NCI-H1930 (cell line): ENCODE measurements around the gene PDCL2.

Experiments used
- DNase-seq, 2 experiments: peaks; one replicate each; lab custom pipeline; 2025; lab: John Stamatoyannopoulos, UW

PDCL2 gene

DNA sequence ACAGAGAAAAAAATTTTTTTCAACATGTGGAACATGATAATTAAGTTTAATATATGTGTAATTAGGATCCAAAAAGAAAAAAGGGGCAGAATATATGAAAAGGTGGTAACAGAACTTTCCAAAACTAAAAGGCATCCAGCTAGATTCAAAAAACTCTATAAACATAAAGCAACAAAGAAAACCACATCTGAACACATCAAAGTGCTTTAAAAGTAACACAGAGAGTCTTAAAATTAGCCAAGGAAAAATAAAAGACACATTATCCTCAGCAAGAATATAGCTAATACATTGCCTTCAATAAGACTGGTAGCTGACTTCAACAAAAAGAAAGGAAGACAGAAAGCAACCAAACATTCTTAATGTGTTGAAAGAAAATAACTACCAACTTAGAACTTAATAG is 53.5 kb downstream of the PDCL2 start:
- DNase-seq = no peak

DNA sequence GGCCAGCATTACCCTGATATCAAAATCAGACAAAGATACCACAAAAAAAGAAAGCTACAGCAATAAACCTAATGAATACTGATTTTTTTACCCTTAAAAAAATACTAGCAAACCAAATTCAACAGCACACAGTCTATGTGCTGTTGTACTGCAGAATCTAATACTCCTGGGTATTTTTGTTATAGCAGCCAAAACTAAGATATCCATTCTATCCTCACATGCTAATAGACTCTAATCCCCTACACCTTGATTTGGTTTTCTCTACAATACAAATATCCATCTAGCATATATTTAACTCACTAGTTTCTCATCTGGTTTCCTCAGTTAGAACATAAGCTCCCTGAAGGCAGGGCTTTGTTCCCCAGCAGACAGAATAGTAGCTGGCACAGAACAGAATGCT is 57.7 kb downstream of the PDCL2 start:
- no peak for DNase-seq

DNA sequence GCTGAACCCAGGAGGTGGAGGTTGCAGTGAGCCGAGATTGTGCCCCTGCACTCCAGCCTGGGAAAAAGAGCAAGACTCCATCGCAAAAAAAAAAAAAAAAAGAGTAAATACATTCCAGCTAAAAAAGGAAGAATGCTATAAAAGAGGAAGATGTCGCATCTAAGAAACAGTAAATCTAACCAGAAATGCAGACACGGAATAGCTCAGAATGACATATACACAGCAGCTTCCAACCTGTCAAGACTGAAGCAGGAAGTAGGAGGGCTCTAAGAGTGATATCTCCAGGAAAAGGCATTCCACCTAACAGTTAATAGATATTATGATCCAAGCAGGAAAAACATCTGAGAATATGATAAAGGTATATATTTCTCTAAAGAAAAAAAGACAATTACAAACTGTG is 61.4 kb downstream of the PDCL2 start:
- DNase-seq = no peak

DNA sequence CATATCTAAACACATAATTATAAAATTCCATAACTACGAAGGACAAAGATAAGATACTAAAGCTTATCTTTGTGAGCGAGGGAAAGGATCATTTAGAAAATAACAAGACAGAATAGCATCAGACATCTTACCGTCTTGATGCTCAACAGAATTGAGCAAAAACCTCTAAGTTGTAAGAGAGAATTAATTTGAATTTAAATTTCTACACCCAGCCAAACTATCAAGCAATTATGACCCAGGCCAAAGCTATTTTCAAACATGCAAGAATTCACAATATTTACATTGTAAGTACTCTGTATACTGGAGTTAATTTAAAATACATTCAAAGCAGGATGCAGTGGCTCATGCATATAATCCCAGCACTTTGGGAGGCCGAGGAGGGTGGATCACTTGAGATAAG is 61.9 kb downstream of the PDCL2 start:
- DNase-seq = no peak

DNA sequence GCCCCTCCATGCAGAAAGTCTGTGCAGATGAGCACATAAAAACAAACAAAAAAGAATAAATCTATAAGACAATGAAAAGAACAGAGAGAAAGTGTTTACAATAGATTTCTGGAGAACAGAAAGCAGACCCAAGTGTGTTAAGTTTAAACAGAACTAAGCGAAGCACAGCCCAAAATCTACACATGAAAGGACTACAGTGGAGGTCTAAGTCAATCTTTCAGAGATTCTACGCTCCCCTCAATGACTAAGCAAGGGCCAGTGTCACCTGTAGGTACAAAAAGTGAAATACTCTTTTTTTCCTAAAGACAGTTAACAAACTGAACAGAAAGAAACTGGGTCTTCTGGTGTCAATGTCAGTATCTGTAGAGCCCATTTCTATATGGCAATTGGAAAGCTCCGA is 63.6 kb downstream of the PDCL2 start:
- DNase-seq = no peak

DNA sequence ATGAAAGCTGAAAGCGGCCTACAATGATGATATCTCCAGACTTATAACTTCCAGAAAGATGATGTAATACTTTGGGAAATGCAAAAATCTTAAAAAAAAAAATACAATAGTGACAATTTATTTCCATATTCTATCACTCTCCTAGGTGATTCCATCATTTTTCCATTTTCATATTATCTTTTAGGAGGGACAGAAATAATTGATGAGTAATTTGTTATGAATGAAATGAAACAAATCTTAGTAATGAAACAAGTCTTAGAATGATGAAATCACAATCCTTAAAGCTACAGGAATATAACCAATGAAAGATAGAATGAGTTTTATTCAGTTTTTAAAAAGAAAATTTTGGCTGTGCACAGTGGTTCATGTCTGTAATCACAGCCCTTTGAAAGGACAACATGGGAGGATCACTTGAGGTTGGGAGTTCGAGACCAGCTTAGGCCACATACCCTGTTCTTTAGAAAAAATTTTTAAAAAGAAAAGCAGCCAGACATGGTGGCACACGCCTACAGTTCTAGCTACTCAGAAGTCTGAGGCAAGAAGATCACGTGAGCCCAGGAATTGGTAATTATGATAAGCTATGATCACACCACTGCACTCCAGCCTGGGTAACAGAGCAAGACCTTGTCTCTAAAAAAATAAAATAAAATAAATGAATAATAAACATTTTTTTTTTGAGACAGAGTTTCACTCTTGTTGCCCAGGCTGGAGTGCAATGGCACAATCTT is 67.0 kb downstream of the PDCL2 start:
- DNase-seq = no peak

DNA sequence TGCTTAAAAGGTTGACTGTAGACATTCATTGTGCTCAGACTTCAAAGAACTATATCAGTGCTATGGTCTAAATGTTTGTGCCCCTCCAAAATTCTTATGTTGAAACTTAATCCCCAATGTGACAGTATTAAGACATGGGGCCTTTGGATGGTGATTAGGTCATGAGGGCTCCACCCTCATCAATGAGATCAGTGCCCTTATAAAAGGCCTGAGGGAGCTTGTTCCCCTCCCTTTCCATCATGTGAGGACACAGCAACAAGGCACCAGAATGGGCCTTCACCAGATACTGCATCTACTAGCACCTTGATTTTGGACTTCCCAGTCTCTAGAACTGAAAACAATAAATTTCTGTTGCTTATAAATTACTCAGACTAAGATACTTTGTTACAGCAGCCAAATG is 73.6 kb downstream of the PDCL2 start:
- DNase-seq = no peak

DNA sequence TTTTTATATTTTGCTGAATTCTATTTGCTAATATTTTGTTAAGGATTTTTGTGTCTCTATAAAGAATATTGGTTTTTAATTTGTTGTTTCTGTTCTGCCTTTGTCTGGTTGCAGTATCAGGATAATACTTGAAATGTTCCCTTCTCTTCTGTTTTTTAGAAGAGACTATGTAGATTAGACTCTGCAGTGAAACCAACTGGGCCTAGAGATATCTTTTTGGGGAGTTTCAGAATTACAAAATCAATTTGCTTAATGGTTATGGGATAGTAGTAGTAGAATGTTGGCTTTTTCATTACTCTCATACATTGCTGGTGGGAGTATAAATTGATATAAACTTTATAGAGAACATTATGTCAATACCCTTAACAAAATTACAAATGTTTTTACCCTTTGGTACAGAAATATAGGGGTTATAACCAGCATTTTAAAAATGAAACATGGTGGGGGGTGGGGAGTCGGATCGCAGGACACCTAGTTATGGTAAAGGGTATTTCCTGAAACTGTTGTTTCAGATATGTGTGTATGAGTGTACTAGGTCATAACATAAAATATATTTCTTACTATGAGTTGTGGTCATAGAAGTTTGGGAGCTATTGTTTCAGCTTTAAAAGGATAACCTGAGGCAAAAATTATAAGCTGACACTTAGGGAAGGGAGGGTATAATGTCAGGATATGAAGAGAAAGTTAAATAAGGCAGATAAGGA is 74.4 kb downstream of the PDCL2 start:
- no peak for DNase-seq

DNA sequence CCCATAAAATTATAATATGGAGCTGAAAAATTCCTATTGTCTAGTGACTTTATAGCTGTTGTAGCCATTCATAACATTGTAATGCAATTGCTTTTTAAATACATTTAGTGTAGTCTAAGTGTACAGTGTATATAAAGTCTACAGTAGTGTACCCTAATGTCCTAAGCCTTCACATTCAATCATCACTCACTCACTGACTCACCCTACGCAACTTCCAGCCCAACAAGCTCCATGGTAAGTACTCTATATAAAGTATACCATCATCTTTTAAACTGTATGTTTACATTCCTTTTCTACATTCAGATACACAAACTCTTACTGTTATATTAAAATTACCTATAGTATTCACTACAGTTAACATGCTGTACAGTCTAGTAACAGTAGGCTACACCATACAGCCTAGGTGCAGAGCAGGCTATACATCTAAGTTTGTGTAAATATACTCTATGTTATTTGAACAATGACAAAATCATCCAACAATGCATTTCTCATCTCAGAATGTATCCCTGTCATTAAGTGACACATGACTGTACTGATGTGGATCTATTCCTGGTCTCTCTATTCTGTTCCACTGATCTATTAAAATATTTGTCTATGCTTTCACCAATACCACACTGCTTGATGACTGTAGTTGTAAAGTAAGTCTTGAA is 79.0 kb downstream of the PDCL2 start:
- no peak for DNase-seq

DNA sequence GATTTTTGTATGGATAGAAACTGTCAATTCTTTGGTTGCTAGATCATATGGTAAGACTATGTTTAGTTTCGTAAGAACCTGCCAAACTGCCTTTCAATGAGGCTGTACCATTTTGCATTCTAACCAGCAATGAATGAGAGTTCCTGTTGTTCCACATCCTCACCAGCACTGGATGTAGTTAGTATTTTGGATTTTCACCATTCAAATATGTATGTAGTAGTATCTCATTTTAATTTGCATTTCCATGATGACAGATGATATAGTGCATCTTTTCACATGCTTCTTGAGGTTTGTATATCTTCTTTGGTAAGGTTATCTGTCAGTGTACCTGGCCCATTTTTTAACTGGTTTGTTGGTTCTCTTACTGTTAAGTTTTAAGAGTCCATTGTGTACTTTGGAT is 80.0 kb downstream of the PDCL2 start:
- no peak for DNase-seq

DNA sequence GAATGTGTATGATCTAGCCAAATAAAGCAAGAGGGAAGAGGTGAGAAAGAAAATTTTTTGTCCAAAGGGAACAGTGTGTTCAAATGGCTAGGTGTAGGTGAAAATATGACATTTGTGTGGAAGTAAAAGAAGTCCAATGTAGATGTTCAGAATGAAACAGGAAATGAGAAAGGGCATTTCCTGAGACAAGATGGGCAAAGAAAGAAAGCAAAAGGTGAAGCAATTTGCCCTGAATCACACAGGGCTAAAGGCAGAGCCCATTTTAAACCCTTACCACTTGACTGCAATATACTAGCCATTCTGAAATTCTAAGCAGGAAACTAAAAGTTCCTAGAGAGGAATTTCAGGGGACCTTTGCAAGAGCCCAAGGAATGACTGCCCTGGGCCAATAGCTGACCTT is 81.4 kb downstream of the PDCL2 start:
- DNase-seq = no peak

DNA sequence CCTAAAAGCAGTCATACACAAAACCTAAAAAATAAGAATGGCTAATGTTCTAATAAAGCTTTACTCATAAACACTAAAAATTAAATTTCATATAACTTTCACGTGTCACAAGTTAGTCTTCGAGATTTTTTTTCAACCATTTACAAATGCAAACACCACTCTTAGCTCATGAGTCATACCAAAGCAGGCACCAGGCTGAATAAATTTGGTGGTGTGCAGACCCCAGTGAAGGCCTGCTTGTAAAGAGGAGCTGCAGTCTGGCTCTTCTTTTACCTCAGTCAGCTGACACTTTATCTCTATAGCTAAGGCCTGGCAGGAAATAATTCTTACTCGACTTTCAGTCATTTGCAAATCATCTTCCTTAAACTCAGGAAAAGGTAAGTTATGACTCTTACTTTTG is 82.8 kb downstream of the PDCL2 start:
- no peak for DNase-seq

DNA sequence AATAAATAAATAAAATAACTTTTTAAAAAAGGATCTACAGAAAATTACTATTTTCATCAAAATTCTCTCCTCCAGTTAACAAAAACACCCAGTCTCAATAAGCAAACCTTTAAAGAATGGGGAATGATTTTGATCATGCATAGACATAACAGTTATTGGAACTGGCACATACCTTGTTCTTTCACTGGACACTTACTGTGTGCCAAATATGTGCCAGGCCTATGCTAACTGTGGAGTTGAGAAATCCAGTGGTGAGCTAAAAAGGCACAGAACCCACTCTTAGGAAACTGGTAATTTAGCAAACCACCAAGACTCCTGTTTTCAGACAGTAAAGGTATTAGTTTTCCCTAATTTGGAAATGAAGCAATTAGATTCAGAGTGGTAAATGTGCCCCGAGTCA is 84.4 kb downstream of the PDCL2 start:
- DNase-seq = no peak
